ENCODE data around the gene SLC15A1. TPM values are rescaled to one million over a fixed set of nuclear protein-coding genes. Genes with fewer than 3 reads are reported as not detected.

The SLC15A1 gene
- total and polyA plus RNA-seq, 8 donors = 0.15 to 9.9 (median 0.19) TPM; not detected in 5

GRCh38 chr13:98794498-98794897, 42.0 kb upstream of the SLC15A1 start:
- Histone ChIP-seq H3K4me1 (no peaks in the 10 kb centered on the region), H3K27ac (no peak overlapping the region), H3K27me3 (no peaks in the 10 kb centered on the region), H3K4me3 (no peak overlapping the region), H3K9me3 (no peaks in the 10 kb centered on the region), H3K36me3 (peaks cover 16 to 69% (median 67%) of the 10 kb centered on the region in 4 donors)
- no peak for DNase-seq
- intact Hi-C loops (cut with DNase I; ENCODE audit: low total_unique reads) = no loop called here
- no peak for TF ChIP-seq CTCF (IDR thresholded peaks at IDR 0.05)
- TF ChIP-seq POLR2AphosphoS5 (IDR thresholded peaks at IDR 0.05) = no peak
- no peak for TF ChIP-seq POLR2A (IDR thresholded peaks at IDR 0.05)
- no peak for TF ChIP-seq EP300 (IDR thresholded peaks at IDR 0.05)
- 93 to 96% (median 95%) methylated on average over 12 of the region's 12 CpGs for whole genome bisulfite sequencing, 5 donors

- DNase-seq = no peak
- no peak overlapping the region for H3K27ac ChIP-seq
- intact Hi-C loops (cut with DNase I; ENCODE audit: low total_unique reads) = no loop called here
- H3K9me3 ChIP-seq = no peaks in the 10 kb centered on the region
- H3K36me3 ChIP-seq = peaks cover 16 to 58% (median 55%) of the 10 kb centered on the region in 4 donors
- no peak overlapping the region for H3K4me3 ChIP-seq
- 86 to 92% (median 89%) methylated on average over 11 of the region's 11 CpGs for WGBS, 5 donors
- H3K27me3 ChIP-seq = peaks cover 0 to 13% (median 0%) of the 10 kb centered on the region in 3 donors
- TF ChIP-seq CTCF (IDR thresholded peaks at IDR 0.05) = no peak
- no peak for TF ChIP-seq POLR2A (IDR thresholded peaks at IDR 0.05)
- TF ChIP-seq POLR2AphosphoS5 (IDR thresholded peaks at IDR 0.05) = no peak
- TF ChIP-seq EP300 (IDR thresholded peaks at IDR 0.05) = no peak
- no peaks in the 10 kb centered on the region for H3K4me1 ChIP-seq
These were observed 40.5 kb upstream of the SLC15A1 start for GRCh38 chr13:98792785-98793495.

GRCh38 chr13:98792321-98792720, 39.8 kb upstream of the SLC15A1 start:
- Histone ChIP-seq H3K36me3 (peaks cover 15 to 52% (median 49%) of the 10 kb centered on the region in 4 donors), H3K4me1 (no peaks in the 10 kb centered on the region), H3K27me3 (peaks cover 0 to 13% (median 0%) of the 10 kb centered on the region in 3 donors), H3K9me3 (no peaks in the 10 kb centered on the region), H3K4me3 (no peak overlapping the region), H3K27ac (no peak overlapping the region)
- TF ChIP-seq POLR2AphosphoS5 (IDR thresholded peaks at IDR 0.05) (no peak), POLR2A (IDR thresholded peaks at IDR 0.05) (no peak), CTCF (IDR thresholded peaks at IDR 0.05) (no peak), EP300 (IDR thresholded peaks at IDR 0.05) (no peak)
- intact Hi-C loops (cut with DNase I; ENCODE audit: low total_unique reads) = no loop called here
- DNase-seq = no peak
- 88 to 94% (median 91%) methylated on average over 9 of the region's 9 CpGs for WGBS, 5 donors

GRCh38 chr13:98791611-98792010, 39.1 kb upstream of the SLC15A1 start:
- Histone ChIP-seq H3K4me1 (no peaks in the 10 kb centered on the region), H3K4me3 (no peak overlapping the region), H3K27me3 (peaks cover 0 to 13% (median 0%) of the 10 kb centered on the region in 3 donors), H3K36me3 (peaks cover 8 to 45% (median 42%) of the 10 kb centered on the region in 4 donors), H3K9me3 (no peaks in the 10 kb centered on the region), H3K27ac (no peak overlapping the region)
- 85 to 98% (median 91%) methylated on average over 7 of the region's 7 CpGs for WGBS, 5 donors
- DNase-seq = no peak
- intact Hi-C loops (cut with DNase I; ENCODE audit: low total_unique reads) = no loop called here
- TF ChIP-seq POLR2A (IDR thresholded peaks at IDR 0.05) = no peak
- TF ChIP-seq POLR2AphosphoS5 (IDR thresholded peaks at IDR 0.05) = no peak
- no peak for TF ChIP-seq EP300 (IDR thresholded peaks at IDR 0.05)
- no peak for TF ChIP-seq CTCF (IDR thresholded peaks at IDR 0.05)
